HL-60/S4 treated with phorbol 12-myristate 13-acetate at 8.2 ng/mL for 4 days and 3 days (cell line): ENCODE results near the gene SDCBP2.

Experiments
- in situ Hi-C: fragments of 300-500 bp; cut with MboI; formaldehyde crosslinking; loops from 2 replicates; pipeline ENCODE4 v1.15.0; 2022; ENCODE audit warnings: low sequenced_read_pairs

The SDCBP2 gene

GRCh38 chr20:1278993-1279392, 49.9 kb downstream of the SDCBP2 start:
- in situ Hi-C loops: no loop called here

GRCh38 chr20:1277529-1278322, 51.2 kb downstream of the SDCBP2 start:
- in situ Hi-C loops: no loop called here

- in situ Hi-C loops: no loop called here
Measured at GRCh38 chr20:1275919-1276318, 53.0 kb downstream of the SDCBP2 start.

GRCh38 chr20:1274485-1275311, 54.2 kb downstream of the SDCBP2 start:
- in situ Hi-C loops: no loop called here

GRCh38 chr20:1273366-1273765, 55.6 kb downstream of the SDCBP2 start:
- in situ Hi-C loops: no loop called here

GRCh38 chr20:1272368-1273100, 56.4 kb downstream of the SDCBP2 start:
- in situ Hi-C loops: no loop called here

GRCh38 chr20:1269850-1270249, 59.1 kb downstream of the SDCBP2 start:
- in situ Hi-C loops: no loop called here

- in situ Hi-C loops: no loop called here
Measured at GRCh38 chr20:1269235-1269634, 59.7 kb downstream of the SDCBP2 start.

GRCh38 chr20:1267809-1268374, 61.0 kb downstream of the SDCBP2 start:
- in situ Hi-C loops: no loop called here

GRCh38 chr20:1267161-1267560, 61.8 kb downstream of the SDCBP2 start:
- in situ Hi-C loops: no loop called here

- in situ Hi-C loops: no loop called here
Measured at GRCh38 chr20:1266167-1266973, 62.6 kb downstream of the SDCBP2 start, which contains the start of gene SNPH. Gene SNPH, plus strand, starts transcription at chr20:1266294. Its CDS starts 29,946 bp downstream, at chr20:1296240.

GRCh38 chr20:1265916-1266166, 63.1 kb downstream of the SDCBP2 start:
- in situ Hi-C loops: no loop called here

GRCh38 chr20:1265226-1265915, 63.6 kb downstream of the SDCBP2 start:
- in situ Hi-C loops: no loop called here

GRCh38 chr20:1264727-1265126, 64.2 kb downstream of the SDCBP2 start:
- in situ Hi-C loops: no loop called here

- in situ Hi-C loops: no loop called here
Measured at GRCh38 chr20:1263853-1264252, 65.1 kb downstream of the SDCBP2 start.
